ENCODE data around the gene NPPA.

The NPPA gene

DNA sequence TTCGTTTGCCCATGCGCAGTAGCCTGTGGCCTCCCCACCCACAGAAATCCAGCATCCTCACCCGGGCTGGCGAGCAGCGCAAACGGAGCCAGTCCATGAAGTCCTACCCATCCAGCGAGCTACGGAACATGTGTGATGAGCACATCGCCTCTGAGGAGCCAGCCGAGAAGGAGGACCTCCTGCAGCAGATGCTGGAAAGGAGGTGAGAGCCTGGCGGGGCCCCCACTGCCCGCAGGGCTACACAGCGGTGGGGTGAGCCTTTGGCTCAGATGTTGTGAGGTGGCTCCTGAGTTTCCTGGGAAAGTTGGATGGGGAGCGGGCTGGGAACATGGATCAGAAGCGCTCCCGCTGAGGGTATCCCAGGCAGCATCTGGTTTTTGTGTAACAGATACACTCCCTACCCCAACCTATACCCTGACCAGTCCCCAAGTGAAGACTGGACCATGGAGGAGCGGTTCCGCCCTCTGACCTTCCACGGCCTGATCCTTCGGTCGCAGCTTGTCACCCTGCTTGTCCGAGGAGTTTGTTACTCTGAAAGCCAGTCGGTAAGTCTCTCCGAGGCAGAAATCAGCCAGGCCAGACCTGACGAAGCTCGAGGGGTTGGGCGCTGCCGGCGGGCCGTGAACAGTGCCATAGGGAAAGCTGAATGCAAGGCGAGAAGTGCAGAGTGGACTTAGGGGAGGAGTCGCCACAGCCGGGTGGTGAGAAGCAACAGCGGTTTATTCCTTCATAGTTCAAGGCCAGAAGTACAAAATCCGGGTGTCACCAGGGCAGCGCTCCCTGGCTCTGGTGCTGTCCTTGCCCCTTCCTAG, 10.4 kb downstream of the NPPA start:
- Histone ChIP-seq H3K4me3 (ENCODE audit: severe bottlenecking) (no peak overlapping the region), H3K36me3 (ENCODE audit: low read depth) (peaks cover 86% of the 10 kb centered on the region), H3K9me3 (ENCODE audit: severe bottlenecking) (no peaks in the 10 kb centered on the region), H3K4me1 (ENCODE audit: insufficient read depth, poor library complexity, severe bottlenecking) (no peaks in the 10 kb centered on the region), H3K27ac (ENCODE audit: poor library complexity, severe bottlenecking) (no peak overlapping the region), H3K27me3 (ENCODE audit: insufficient read depth, poor library complexity, severe bottlenecking) (no peaks in the 10 kb centered on the region)
- TF ChIP-seq, protein P1, sequence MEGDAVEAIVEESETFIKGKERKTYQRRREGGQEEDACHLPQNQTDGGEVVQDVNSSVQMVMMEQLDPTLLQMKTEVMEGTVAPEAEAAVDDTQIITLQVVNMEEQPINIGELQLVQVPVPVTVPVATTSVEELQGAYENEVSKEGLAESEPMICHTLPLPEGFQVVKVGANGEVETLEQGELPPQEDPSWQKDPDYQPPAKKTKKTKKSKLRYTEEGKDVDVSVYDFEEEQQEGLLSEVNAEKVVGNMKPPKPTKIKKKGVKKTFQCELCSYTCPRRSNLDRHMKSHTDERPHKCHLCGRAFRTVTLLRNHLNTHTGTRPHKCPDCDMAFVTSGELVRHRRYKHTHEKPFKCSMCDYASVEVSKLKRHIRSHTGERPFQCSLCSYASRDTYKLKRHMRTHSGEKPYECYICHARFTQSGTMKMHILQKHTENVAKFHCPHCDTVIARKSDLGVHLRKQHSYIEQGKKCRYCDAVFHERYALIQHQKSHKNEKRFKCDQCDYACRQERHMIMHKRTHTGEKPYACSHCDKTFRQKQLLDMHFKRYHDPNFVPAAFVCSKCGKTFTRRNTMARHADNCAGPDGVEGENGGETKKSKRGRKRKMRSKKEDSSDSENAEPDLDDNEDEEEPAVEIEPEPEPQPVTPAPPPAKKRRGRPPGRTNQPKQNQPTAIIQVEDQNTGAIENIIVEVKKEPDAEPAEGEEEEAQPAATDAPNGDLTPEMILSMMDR (IDR thresholded peaks at IDR 0.05; ENCODE audit: poor library complexity, severe bottlenecking): no peak
- DNase-seq (ENCODE audit: low spot score) (no peak), ATAC-seq (ENCODE audit: low read depth) (no peak)

DNA sequence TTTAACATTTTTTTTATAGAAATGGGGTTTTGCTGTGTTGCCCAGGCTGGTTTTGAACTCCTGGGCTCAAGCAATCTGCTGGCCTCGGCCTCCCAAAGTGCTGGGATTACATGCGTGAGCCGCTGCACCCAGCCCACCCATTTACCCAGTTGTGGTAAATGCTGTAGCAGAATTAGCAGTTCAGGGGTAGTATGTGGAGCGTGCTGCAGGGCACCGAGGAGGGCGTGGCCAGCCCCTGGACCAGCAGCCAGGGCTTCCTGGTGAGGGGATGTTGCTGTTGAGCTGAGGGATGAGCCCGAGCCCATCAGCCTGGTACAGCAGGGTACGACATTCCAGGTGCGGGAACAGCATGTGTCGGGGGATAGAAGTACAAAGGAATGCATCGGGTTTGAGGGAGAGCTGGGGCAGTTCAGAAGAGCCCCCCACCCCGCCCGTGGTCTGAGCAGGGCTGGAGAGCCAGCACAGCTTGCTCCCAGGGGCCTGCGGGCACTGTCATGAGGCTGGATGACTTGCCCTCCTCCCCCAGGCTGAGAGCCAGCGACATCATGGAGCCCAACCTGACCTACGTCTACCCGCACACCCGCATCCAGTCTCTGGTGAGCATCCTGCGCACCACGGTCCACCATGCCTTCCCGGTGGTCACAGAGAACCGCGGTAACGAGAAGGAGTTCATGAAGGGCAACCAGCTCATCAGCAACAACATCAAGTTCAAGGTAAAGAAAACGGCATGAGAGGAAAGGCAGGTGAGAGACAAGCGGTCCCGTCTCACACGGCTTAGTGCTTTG, 11.9 kb downstream of the NPPA start:
- Histone ChIP-seq H3K4me1 (ENCODE audit: insufficient read depth, poor library complexity, severe bottlenecking) (no peaks in the 10 kb centered on the region), H3K4me3 (ENCODE audit: severe bottlenecking) (no peak overlapping the region), H3K9me3 (ENCODE audit: severe bottlenecking) (no peaks in the 10 kb centered on the region), H3K27me3 (ENCODE audit: insufficient read depth, poor library complexity, severe bottlenecking) (no peaks in the 10 kb centered on the region), H3K27ac (ENCODE audit: poor library complexity, severe bottlenecking) (no peak overlapping the region), H3K36me3 (ENCODE audit: low read depth) (peaks cover 79% of the 10 kb centered on the region)
- TF ChIP-seq, protein P1 (IDR thresholded peaks at IDR 0.05; ENCODE audit: poor library complexity, severe bottlenecking): no peak
- DNase-seq (ENCODE audit: low spot score) (no peak), ATAC-seq (ENCODE audit: low read depth) (no peak)

DNA sequence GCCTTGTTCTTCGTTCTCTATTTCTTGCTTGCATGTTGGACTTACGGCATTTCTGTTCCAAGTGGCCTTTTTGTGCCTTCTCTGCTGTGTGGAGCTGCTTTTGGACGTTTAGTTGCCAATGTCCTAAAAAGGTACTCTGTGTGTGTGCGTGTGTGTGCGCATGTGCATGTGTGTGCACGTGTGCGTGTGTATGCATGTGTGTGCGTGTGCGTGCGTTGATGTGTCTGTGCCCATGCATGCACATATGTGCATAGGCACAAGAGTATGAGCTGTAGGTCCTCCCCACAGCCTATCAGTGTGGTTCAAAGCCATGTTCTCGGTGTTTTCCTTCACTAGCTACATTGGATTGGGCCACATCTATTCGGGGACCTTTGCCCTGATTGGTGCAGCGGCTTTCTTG, 13.7 kb downstream of the NPPA start:
- no peak overlapping the region for H3K27ac ChIP-seq (ENCODE audit: poor library complexity, severe bottlenecking)
- H3K27me3 ChIP-seq (ENCODE audit: insufficient read depth, poor library complexity, severe bottlenecking): no peaks in the 10 kb centered on the region
- TF ChIP-seq, protein P1 (IDR thresholded peaks at IDR 0.05; ENCODE audit: poor library complexity, severe bottlenecking): no peak
- peaks cover 74% of the 10 kb centered on the region for H3K36me3 ChIP-seq (ENCODE audit: low read depth)
- no peaks in the 10 kb centered on the region for H3K4me1 ChIP-seq (ENCODE audit: insufficient read depth, poor library complexity, severe bottlenecking)
- ATAC-seq (ENCODE audit: low read depth) (no peak), DNase-seq (ENCODE audit: low spot score) (no peak)
- no peaks in the 10 kb centered on the region for H3K9me3 ChIP-seq (ENCODE audit: severe bottlenecking)
- H3K4me3 ChIP-seq (ENCODE audit: severe bottlenecking): no peak overlapping the region

DNA sequence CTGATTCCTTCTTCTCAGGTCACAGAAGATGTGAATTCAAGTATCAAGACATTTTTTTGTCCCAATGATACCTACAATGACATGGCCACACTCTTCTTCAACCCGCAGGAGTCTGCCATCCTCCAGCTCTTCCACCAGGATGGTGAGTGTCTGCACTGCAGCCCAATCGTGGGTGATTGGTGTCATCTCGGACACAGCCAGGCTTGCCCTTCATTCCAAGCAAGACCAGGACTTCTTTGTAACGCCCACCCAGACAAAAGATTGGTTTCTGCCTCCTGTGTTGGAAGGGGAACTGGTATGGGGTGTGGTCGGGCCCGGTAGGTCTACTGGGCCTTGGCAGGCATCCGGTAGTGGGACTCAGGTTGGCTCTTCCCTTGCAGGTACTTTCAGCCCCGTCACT, 14.1 kb downstream of the NPPA start:
- ATAC-seq (ENCODE audit: low read depth) (no peak), DNase-seq (ENCODE audit: low spot score) (no peak)
- TF ChIP-seq, protein P1 (IDR thresholded peaks at IDR 0.05; ENCODE audit: poor library complexity, severe bottlenecking): no peak
- no peak overlapping the region for H3K27ac ChIP-seq (ENCODE audit: poor library complexity, severe bottlenecking)
- no peaks in the 10 kb centered on the region for H3K4me1 ChIP-seq (ENCODE audit: insufficient read depth, poor library complexity, severe bottlenecking)
- peaks cover 74% of the 10 kb centered on the region for H3K36me3 ChIP-seq (ENCODE audit: low read depth)
- no peaks in the 10 kb centered on the region for H3K9me3 ChIP-seq (ENCODE audit: severe bottlenecking)
- no peaks in the 10 kb centered on the region for H3K27me3 ChIP-seq (ENCODE audit: insufficient read depth, poor library complexity, severe bottlenecking)
- H3K4me3 ChIP-seq (ENCODE audit: severe bottlenecking): no peak overlapping the region
